ENCODE measurements around the gene SH3BP5L. TPM values are rescaled to one million over a fixed set of nuclear protein-coding genes. Genes with fewer than 3 reads are reported as not detected.
"Not testable (repeated sequence)": the region's sequence is repeated elsewhere in the genome, so short reads cannot be mapped to it uniquely, and the experiment has no call there.

SH3BP5L gene
- total and polyA plus RNA-seq, 2 donors (not counting 1 experiment from before 2014, with no cell fraction given) = 19.2 to 36.5 TPM

DNA sequence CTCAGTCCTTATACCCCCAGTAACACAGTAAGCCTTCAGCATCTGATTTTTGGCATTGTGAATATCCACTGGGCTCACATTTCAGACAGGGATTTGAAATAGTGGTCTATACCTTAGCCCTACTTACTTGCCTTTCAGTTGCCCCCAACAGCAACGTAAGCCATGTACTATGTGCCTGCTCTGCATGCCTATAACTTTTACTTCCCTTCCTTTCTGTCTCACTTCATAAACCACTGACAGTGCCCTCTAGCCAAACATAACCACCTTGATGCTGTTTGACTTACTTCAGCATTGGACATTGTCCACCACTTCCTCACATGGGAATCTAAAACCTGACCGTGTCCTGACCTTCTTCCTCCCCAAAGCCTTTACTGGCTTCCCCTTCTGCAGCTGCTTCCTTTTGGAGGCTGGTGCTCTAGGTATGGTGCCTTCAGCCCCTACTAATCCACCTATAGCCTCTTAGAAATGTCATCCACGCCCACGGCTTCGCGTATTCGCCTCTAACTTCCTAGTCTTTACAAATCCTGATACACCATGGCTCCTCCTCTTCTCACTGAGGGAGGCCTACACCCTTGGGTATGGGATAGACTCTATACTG, 8.7 kb upstream of the SH3BP5L start:
- H3K27ac ChIP-seq (ENCODE audit: low read length in 2 of 2) = peak overlapping the region in 1 of 2 donors; percentile 31
- CTCF ChIA-PET = interaction anchor here (0.9 kb wide), 1 partner anchor 210 kb away, joined by 3 read pairs; no protein-coding TSS in a partner anchor
- H3K9me3 ChIP-seq (ENCODE audit: control extremely low read depth in 1 of 3, control insufficient read depth in 2 of 3, insufficient read depth in 1 of 3, low read length in 2 of 3) = no peaks in the 10 kb centered on the region
- no peaks in the 10 kb centered on the region for H3K9me3 Mint-ChIP-seq (ENCODE audit: insufficient read depth)
- no peak for DNase-seq
- TF ChIP-seq, protein P1, sequence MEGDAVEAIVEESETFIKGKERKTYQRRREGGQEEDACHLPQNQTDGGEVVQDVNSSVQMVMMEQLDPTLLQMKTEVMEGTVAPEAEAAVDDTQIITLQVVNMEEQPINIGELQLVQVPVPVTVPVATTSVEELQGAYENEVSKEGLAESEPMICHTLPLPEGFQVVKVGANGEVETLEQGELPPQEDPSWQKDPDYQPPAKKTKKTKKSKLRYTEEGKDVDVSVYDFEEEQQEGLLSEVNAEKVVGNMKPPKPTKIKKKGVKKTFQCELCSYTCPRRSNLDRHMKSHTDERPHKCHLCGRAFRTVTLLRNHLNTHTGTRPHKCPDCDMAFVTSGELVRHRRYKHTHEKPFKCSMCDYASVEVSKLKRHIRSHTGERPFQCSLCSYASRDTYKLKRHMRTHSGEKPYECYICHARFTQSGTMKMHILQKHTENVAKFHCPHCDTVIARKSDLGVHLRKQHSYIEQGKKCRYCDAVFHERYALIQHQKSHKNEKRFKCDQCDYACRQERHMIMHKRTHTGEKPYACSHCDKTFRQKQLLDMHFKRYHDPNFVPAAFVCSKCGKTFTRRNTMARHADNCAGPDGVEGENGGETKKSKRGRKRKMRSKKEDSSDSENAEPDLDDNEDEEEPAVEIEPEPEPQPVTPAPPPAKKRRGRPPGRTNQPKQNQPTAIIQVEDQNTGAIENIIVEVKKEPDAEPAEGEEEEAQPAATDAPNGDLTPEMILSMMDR (IDR thresholded peaks at IDR 0.05) = no peak
- TF ChIP-seq EZH2 (IDR thresholded peaks at IDR 0.05; ENCODE audit: borderline replicate concordance, insufficient read depth, low read depth, low read length, poor library complexity, severe bottlenecking) = no peak
- no peak overlapping the region for H3K27ac Mint-ChIP-seq
- peaks cover 21% of the 10 kb centered on the region in 2 donors for H3K4me1 ChIP-seq (ENCODE audit: control insufficient read depth in 2 of 2, insufficient read depth in 2 of 2, low read length in 2 of 2)
- intact Hi-C loops (cut with micrococcal nuclease) = no loop called here
- no peak overlapping the region for H3K9ac ChIP-seq (ENCODE audit: low read length)
- no peaks in the 10 kb centered on the region for H3K36me3 ChIP-seq (replicated peaks in 1 of 2; ENCODE audit: control extremely low read depth in 1 of 2, control insufficient read depth in 1 of 2, extremely low read depth in 1 of 2, insufficient read depth in 2 of 2, low read length in 1 of 2)
- no peaks in the 10 kb centered on the region for H3K27me3 Mint-ChIP-seq
- peak overlapping the region; percentile 20 for H3K4me2 ChIP-seq (replicated peaks; ENCODE audit: low read depth, low read length, poor library complexity, severe bottlenecking)
- H4K20me1 ChIP-seq (ENCODE audit: control insufficient read depth, insufficient read depth, low read length, poor library complexity, severe bottlenecking) = no peaks in the 10 kb centered on the region
- peak overlapping the region; percentile 27 for H2AFZ ChIP-seq (ENCODE audit: insufficient read depth, low read depth, low read length, poor library complexity, severe bottlenecking)
- no peak for ATAC-seq (ENCODE audit: low read depth)
- WGBS (ENCODE audit: insufficient coverage) = 6% methylated on average over 1 of the region's 7 CpGs
- no peak overlapping the region for H3K4me3 ChIP-seq (ENCODE audit: control extremely low read depth in 1 of 5, extremely low read depth in 1 of 5, insufficient read depth in 1 of 5, low read depth in 2 of 5, low read length in 4 of 5)
- POLR2A ChIA-PET = no interaction called here
- H3K4me3 Mint-ChIP-seq = no peak overlapping the region
- H3K27me3 ChIP-seq (replicated peaks in 1 of 4; ENCODE audit: control extremely low read depth in 1 of 4, control insufficient read depth in 3 of 4, insufficient read depth in 4 of 4, low read length in 3 of 4) = no peaks in the 10 kb centered on the region
- peaks cover 6% of the 10 kb centered on the region for H3K4me1 Mint-ChIP-seq
- H3K79me2 ChIP-seq (ENCODE audit: control insufficient read depth, insufficient read depth, low read length) = peaks cover 25% of the 10 kb centered on the region

DNA sequence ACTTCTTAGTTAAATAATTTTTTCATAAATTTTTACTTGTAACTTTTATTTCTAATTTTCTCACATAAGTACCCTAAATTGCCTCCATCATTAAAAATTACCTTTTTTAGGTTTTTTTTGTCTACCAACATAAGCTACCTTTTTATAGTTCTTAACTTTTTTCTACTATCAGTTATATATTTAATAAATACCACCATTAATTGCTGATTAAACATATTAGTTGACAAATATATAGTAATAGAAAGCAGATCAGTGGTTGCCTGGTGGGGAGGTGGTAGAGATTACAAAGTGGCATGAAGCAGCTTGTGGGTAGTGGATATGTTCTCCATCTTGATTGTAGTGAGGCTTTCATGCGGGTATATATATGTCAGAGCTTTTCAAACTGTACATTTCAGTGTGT, 6.1 kb upstream of the SH3BP5L start:
- Histone ChIP-seq H3K9ac (ENCODE audit: low read length) (no peak overlapping the region), H3K4me3 (ENCODE audit: control extremely low read depth in 1 of 5, extremely low read depth in 1 of 5, insufficient read depth in 1 of 5, low read depth in 2 of 5, low read length in 4 of 5) (no peak overlapping the region), H3K79me2 (ENCODE audit: control insufficient read depth, insufficient read depth, low read length) (peaks cover 9% of the 10 kb centered on the region), H3K4me2 (replicated peaks; ENCODE audit: low read depth, low read length, poor library complexity, severe bottlenecking) (no peak overlapping the region), H3K27ac (ENCODE audit: low read length in 2 of 2) (no peak overlapping the region), H3K9me3 (ENCODE audit: control extremely low read depth in 1 of 3, control insufficient read depth in 2 of 3, insufficient read depth in 1 of 3, low read length in 2 of 3) (no peaks in the 10 kb centered on the region), H3K36me3 (replicated peaks in 1 of 2; ENCODE audit: control extremely low read depth in 1 of 2, control insufficient read depth in 1 of 2, extremely low read depth in 1 of 2, insufficient read depth in 2 of 2, low read length in 1 of 2) (no peaks in the 10 kb centered on the region), H3K27me3 (replicated peaks in 1 of 4; ENCODE audit: control extremely low read depth in 1 of 4, control insufficient read depth in 3 of 4, insufficient read depth in 4 of 4, low read length in 3 of 4) (no peaks in the 10 kb centered on the region), H4K20me1 (ENCODE audit: control insufficient read depth, insufficient read depth, low read length, poor library complexity, severe bottlenecking) (no peaks in the 10 kb centered on the region), H3K4me1 (ENCODE audit: control insufficient read depth in 2 of 2, insufficient read depth in 2 of 2, low read length in 2 of 2) (peaks cover 15 to 16% of the 10 kb centered on the region in 2 donors), H2AFZ (ENCODE audit: insufficient read depth, low read depth, low read length, poor library complexity, severe bottlenecking) (no peak overlapping the region)
- Mint-ChIP-seq H3K27ac (no peak overlapping the region), H3K27me3 (no peaks in the 10 kb centered on the region), H3K4me3 (no peak overlapping the region), H3K9me3 (ENCODE audit: insufficient read depth) (no peaks in the 10 kb centered on the region), H3K4me1 (peaks cover 3% of the 10 kb centered on the region)
- CTCF ChIA-PET = interaction anchor here (1.3 kb wide), 1 partner anchor 27 kb away, joined by 3 read pairs; no protein-coding TSS in a partner anchor
- no CpG with 5 or more reads among the region's 1 CpG for WGBS (ENCODE audit: insufficient coverage)
- no peak for TF ChIP-seq EZH2 (IDR thresholded peaks at IDR 0.05; ENCODE audit: borderline replicate concordance, insufficient read depth, low read depth, low read length, poor library complexity, severe bottlenecking)
- TF ChIP-seq, protein P1 (IDR thresholded peaks at IDR 0.05) = no peak
- intact Hi-C loops (cut with micrococcal nuclease) = no loop called here
- DNase-seq (no peak), ATAC-seq (ENCODE audit: low read depth) (no peak)
- POLR2A ChIA-PET = no interaction called here

DNA sequence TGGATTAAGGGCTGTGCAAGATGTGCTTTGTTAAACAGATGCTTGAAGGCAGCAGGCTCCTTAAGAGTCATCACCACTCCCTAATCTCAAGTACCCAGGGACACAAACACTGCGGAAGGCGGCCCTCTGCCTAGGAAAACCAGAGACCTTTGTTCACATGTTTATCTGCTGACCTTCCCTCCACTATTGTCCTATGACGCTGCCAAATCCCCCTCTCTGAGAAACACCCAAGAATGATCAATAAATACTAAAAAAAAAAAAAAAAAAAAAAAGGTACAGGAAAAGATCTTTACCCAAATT, 5.0 kb upstream of the SH3BP5L start:
- WGBS (ENCODE audit: insufficient coverage) = no CpG with 5 or more reads among the region's 3 CpGs
- H3K4me3 Mint-ChIP-seq; intact Hi-C loops (cut with micrococcal nuclease); H3K4me3 ChIP-seq (ENCODE audit: control extremely low read depth in 1 of 5, extremely low read depth in 1 of 5, insufficient read depth in 1 of 5, low read depth in 2 of 5, low read length in 4 of 5); H4K20me1 ChIP-seq (ENCODE audit: control insufficient read depth, insufficient read depth, low read length, poor library complexity, severe bottlenecking); H3K27me3 Mint-ChIP-seq; H3K27ac Mint-ChIP-seq; H3K36me3 ChIP-seq (replicated peaks in 1 of 2; ENCODE audit: control extremely low read depth in 1 of 2, control insufficient read depth in 1 of 2, extremely low read depth in 1 of 2, insufficient read depth in 2 of 2, low read length in 1 of 2); H3K9me3 ChIP-seq (ENCODE audit: control extremely low read depth in 1 of 3, control insufficient read depth in 2 of 3, insufficient read depth in 1 of 3, low read length in 2 of 3); H3K79me2 ChIP-seq (ENCODE audit: control insufficient read depth, insufficient read depth, low read length); H3K9ac ChIP-seq (ENCODE audit: low read length); ATAC-seq (ENCODE audit: low read depth); H3K9me3 Mint-ChIP-seq (ENCODE audit: insufficient read depth); H3K27ac ChIP-seq (ENCODE audit: low read length in 2 of 2); H3K27me3 ChIP-seq (replicated peaks in 1 of 4; ENCODE audit: control extremely low read depth in 1 of 4, control insufficient read depth in 3 of 4, insufficient read depth in 4 of 4, low read length in 3 of 4); DNase-seq; CTCF ChIA-PET; H2AFZ ChIP-seq (ENCODE audit: insufficient read depth, low read depth, low read length, poor library complexity, severe bottlenecking); H3K4me2 ChIP-seq (replicated peaks; ENCODE audit: low read depth, low read length, poor library complexity, severe bottlenecking): not testable (repeated sequence)
- H3K4me1 Mint-ChIP-seq = peaks cover 12% of the 10 kb centered on the region
- POLR2A ChIA-PET = interaction anchor here (0.8 kb wide), 1 partner anchor 12 kb away, joined by 7 read pairs; no protein-coding TSS in a partner anchor
- H3K4me1 ChIP-seq (ENCODE audit: control insufficient read depth in 2 of 2, insufficient read depth in 2 of 2, low read length in 2 of 2) = peaks cover 18 to 19% of the 10 kb centered on the region in 2 donors

Measured in B cell (primary cell).